B cell (primary cell): ENCODE measurements around the gene SLC47A2.

Experiments
- EZH2 ChIP-seq: IDR thresholded peaks from 2 replicates; pipeline ENCODE4 v1.6.1; 2012; ENCODE audit warnings: borderline replicate concordance, low read depth, mild to moderate bottlenecking, moderate library complexity, low read length; ENCODE audit not compliant: insufficient read depth, poor library complexity, severe bottlenecking
- TF ChIP-seq, protein P1 (sequence below): fragments of 200-600 bp; IDR thresholded peaks from one replicate; pipeline ENCODE4 v1.8.0; 2022; ENCODE audit warnings: antibody characterized with exemption, mild to moderate bottlenecking

DNA sequence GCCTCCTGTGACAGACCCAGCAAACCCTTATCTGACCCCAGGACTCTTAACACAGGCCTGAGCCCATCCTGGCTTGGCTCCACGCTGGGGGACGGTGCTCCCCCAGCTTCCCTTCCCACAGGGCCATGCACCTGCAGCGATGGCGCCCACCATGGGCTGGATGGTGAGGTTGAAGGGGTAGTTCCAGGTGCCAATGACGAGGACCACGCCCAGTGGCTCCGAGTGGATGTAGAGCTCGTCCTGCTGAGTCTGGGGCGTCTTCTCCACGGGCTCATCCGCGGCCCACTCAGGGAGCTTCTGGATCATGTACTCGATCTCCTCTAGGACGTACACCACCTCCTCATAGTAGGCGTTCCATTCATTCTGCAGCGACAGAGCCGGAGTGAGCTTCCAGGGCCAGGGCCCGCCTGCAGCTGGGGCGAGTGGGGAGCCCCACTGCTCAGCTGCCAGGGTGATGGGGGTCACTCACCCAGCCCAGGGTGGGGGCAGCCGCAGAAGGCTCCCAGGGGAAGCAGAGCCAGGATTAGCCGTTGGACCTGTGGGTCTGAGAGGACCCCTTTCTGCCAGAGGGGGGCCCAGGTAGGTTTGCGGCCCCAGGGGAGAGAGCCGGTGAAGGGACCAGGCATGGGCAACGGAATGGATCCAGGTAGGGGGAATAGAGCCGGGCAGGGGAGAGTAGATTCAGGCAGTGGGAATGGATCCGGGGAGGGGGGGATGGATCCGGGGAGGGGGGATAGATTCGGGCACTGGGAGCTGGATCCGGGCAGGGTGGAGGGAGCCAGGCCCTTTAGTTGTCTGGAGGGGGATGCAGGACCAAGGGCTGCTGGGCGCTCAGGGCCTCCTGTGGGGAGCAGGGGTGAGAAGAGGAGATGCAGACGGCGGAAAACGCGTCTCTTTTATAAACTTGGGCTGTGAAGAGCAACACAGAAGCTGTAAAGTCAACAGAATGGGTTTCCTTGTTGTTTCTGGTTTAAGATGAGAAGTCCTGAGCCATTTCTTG is 27.0 kb upstream of the SLC47A2 start:
- TF ChIP-seq, protein P1, sequence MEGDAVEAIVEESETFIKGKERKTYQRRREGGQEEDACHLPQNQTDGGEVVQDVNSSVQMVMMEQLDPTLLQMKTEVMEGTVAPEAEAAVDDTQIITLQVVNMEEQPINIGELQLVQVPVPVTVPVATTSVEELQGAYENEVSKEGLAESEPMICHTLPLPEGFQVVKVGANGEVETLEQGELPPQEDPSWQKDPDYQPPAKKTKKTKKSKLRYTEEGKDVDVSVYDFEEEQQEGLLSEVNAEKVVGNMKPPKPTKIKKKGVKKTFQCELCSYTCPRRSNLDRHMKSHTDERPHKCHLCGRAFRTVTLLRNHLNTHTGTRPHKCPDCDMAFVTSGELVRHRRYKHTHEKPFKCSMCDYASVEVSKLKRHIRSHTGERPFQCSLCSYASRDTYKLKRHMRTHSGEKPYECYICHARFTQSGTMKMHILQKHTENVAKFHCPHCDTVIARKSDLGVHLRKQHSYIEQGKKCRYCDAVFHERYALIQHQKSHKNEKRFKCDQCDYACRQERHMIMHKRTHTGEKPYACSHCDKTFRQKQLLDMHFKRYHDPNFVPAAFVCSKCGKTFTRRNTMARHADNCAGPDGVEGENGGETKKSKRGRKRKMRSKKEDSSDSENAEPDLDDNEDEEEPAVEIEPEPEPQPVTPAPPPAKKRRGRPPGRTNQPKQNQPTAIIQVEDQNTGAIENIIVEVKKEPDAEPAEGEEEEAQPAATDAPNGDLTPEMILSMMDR = no peak
- TF ChIP-seq EZH2 = no peak
